Calu3 (cell line): ENCODE results near the gene GABRD. TPM values are rescaled to one million over a fixed set of nuclear protein-coding genes. Genes with fewer than 3 reads are reported as not detected.

ENCODE experiments used
- BruUV-seq: library from RNA; stranded (reverse); fragments of 400-500 nt; replicated peaks from 2 replicates; lab custom pipeline; 2021; lab: Mats Ljungman, UMichigan
- CTCF ChIA-PET: fragments of 300-600 bp; sonication (Branson Sonifier 250); formaldehyde crosslinking; loops from one replicate; lab custom pipeline; 2022; ENCODE audit warnings: antibody characterized with exemption; lab: Charles Lee
- DNase-seq: peaks from one replicate; pipeline ENCODE4 v3.0.0; 2022
- H3K27ac Mint-ChIP-seq: one replicate; pipeline ENCODE4 v1.8.0; 2022; ENCODE audit warnings: mixed read lengths; ENCODE audit not compliant: unreplicated experiment
- H3K27me3 Mint-ChIP-seq: one replicate; pipeline ENCODE4 v1.8.0; 2022; ENCODE audit warnings: mixed read lengths; ENCODE audit not compliant: unreplicated experiment
- H3K36me3 Mint-ChIP-seq: one replicate; pipeline ENCODE4 v1.8.0; 2022; ENCODE audit warnings: mild to moderate bottlenecking, moderate library complexity, mixed read lengths; ENCODE audit not compliant: insufficient read depth, unreplicated experiment
- H3K4me1 Mint-ChIP-seq: one replicate; pipeline ENCODE4 v1.8.0; 2022; ENCODE audit warnings: mild to moderate bottlenecking, low read depth, mixed read lengths; ENCODE audit not compliant: unreplicated experiment
- H3K4me3 Mint-ChIP-seq: one replicate; pipeline ENCODE4 v1.8.0; 2022; ENCODE audit warnings: mild to moderate bottlenecking, low read depth, moderate library complexity, mixed read lengths; ENCODE audit not compliant: unreplicated experiment
- H3K9me3 Mint-ChIP-seq: one replicate; pipeline ENCODE4 v1.8.0; 2022; ENCODE audit warnings: low read depth, mixed read lengths; ENCODE audit not compliant: unreplicated experiment
- intact Hi-C: fragments of 100-400 bp; cut with micrococcal nuclease; formaldehyde crosslinking; loops from one replicate; pipeline ENCODE4 v1.10.0; 2022; ENCODE audit not compliant: unreplicated experiment
- total RNA-seq: library from RNA; stranded (reverse); gene quantifications from 2 replicates; pipeline ENCODE4 v1.2.3, GENCODE V29; 2022
- TF ChIP-seq, protein P1 (sequence below): fragments of 200-600 bp; IDR thresholded peaks from one replicate; pipeline ENCODE4 v1.8.0; 2022; ENCODE audit warnings: antibody characterized with exemption; ENCODE audit not compliant: unreplicated experiment

GABRD gene
- total RNA-seq, 1 experiment from 2014 or later: not detected

DNA sequence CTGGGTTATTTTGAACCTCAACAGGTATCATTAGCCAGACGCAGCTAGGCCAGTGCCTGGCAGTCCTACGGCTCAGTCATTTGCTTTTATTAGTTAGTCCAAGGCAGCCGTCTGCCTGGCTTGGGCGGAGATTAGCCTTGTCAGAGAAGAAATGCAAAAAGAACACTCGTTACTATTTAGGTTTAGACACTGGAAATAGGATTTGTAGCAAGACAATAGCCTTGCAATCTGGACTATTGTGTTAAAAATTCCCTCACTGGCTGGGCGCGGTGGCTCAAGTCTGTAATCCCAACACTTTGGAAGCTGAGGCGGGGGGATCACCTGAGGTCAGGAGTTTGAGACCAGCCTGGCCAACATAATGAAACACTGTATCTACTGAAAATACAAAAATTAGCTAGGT lies 20.1 kb downstream of the GABRD start:
- TF ChIP-seq, protein P1, sequence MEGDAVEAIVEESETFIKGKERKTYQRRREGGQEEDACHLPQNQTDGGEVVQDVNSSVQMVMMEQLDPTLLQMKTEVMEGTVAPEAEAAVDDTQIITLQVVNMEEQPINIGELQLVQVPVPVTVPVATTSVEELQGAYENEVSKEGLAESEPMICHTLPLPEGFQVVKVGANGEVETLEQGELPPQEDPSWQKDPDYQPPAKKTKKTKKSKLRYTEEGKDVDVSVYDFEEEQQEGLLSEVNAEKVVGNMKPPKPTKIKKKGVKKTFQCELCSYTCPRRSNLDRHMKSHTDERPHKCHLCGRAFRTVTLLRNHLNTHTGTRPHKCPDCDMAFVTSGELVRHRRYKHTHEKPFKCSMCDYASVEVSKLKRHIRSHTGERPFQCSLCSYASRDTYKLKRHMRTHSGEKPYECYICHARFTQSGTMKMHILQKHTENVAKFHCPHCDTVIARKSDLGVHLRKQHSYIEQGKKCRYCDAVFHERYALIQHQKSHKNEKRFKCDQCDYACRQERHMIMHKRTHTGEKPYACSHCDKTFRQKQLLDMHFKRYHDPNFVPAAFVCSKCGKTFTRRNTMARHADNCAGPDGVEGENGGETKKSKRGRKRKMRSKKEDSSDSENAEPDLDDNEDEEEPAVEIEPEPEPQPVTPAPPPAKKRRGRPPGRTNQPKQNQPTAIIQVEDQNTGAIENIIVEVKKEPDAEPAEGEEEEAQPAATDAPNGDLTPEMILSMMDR: no peak
- no peak overlapping the region for H3K27ac Mint-ChIP-seq
- BruUV-seq: no TSS peak
- no peaks in the 10 kb centered on the region for H3K9me3 Mint-ChIP-seq
- no peak overlapping the region for H3K4me3 Mint-ChIP-seq
- no peaks in the 10 kb centered on the region for H3K4me1 Mint-ChIP-seq
- intact Hi-C loops: no loop called here
- no peak for DNase-seq
- peaks cover 48% of the 10 kb centered on the region for H3K27me3 Mint-ChIP-seq
- no peaks in the 10 kb centered on the region for H3K36me3 Mint-ChIP-seq
- CTCF ChIA-PET: interaction anchor here (1.5 kb wide), 1 partner anchor 78 kb away, joined by 3 read pairs; no protein-coding TSS in a partner anchor

DNA sequence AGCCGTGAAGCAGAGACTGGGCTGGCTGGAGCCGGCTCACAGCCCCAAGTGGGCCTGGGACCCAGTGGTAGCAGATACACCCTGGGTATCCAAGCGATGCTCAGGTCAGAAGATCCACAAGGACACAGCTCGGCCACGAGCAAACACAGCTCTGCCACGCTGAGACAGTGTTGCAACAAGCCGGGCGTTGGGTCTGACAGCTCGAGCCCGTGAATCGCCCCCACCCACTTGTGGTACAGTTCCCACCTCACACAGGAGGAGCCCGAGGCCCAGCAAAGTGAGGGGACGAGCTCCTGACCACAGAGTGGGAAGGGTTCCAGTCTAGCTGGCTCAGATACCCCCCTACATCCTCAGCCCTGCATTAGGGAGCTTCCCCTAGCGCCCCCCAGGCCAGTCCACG lies 22.2 kb downstream of the GABRD start:
- Mint-ChIP-seq H3K27me3 (peaks cover 60% of the 10 kb centered on the region), H3K9me3 (no peaks in the 10 kb centered on the region), H3K4me1 (no peaks in the 10 kb centered on the region), H3K4me3 (no peak overlapping the region), H3K27ac (no peak overlapping the region), H3K36me3 (no peaks in the 10 kb centered on the region)
- intact Hi-C loops: no loop called here
- TF ChIP-seq, protein P1: no peak
- no peak for DNase-seq
- no TSS peak for BruUV-seq
- CTCF ChIA-PET: no interaction called here

DNA sequence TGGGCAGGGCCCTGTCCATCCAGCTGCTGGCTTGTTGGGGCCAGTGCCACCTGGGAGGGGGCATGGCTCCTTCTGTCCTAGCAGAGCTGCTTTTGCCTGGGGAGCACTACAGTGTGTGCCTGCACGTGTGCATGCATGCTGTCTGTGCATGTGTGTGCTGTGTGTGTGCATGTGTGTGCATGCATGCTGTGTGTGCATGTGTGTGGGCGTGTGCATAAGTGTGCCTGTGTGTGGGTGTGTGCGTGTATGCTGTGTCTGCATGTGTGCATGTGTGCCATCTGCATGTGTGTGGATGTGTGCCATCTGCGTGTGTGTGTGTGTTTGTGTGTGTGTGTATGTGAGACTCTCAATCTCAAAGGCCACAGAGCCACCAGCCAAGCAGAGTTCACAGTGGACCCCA lies 22.7 kb downstream of the GABRD start:
- CTCF ChIA-PET: no interaction called here
- DNase-seq: no peak
- Mint-ChIP-seq H3K4me1 (no peaks in the 10 kb centered on the region), H3K27me3 (peaks cover 60% of the 10 kb centered on the region), H3K36me3 (no peaks in the 10 kb centered on the region), H3K4me3 (no peak overlapping the region), H3K9me3 (no peaks in the 10 kb centered on the region), H3K27ac (no peak overlapping the region)
- TF ChIP-seq, protein P1: no peak
- no TSS peak for BruUV-seq
- intact Hi-C loops: no loop called here

DNA sequence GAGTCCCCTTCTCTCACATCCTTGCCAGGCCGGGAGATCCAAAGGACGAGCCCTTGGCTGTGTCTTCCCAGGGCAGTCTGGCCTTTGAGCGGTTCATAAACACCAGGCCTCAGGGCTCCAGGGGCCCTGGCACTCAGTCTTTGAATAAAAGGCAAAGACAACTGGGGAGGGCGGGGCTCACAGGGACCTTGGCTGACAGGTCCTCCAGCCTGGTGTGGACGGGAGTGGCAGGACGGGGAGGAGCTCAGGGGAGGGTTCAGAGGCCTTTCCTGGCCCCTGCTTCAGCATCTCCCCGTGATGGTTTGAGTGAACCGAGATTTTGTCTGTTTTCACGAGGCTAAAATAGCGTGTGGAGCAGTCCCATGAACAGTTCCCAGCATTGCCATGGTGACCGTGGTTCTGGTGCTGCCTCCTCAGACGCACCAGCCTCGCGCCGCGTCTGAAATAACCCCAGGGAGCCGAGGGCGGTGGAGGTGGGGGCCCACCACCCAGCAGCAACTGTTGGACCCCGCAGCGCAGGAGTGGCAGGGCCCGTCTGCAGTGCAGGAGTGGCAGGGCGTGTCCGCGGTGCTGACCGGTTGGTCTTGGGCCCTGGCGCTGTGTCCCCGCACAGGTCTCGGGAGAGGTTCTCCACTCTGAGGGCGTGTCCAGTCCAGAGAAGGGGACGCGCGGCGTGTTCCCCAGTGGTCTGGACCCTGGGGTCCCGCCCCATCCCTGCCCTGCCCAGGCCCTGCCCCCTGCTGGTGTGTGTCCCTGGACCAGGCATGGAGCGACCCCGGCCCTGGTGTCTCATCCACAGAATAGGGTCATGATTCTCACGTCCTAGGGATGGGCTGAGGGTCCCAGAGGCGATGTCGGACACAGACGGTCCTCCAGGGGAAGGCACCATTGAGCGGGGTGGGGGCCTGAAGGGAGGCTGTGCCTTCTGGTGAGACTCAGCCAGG lies 24.0 kb downstream of the GABRD start:
- TF ChIP-seq, protein P1: peak; percentile 23
- H3K36me3 Mint-ChIP-seq: peaks cover under 1% of the 10 kb centered on the region
- H3K27ac Mint-ChIP-seq: no peak overlapping the region
- BruUV-seq: no TSS peak
- intact Hi-C loops: no loop called here
- H3K27me3 Mint-ChIP-seq: peaks cover 56% of the 10 kb centered on the region
- H3K4me3 Mint-ChIP-seq: no peak overlapping the region
- H3K4me1 Mint-ChIP-seq: peaks cover 2% of the 10 kb centered on the region
- DNase-seq: no peak
- CTCF ChIA-PET: interaction anchor here (0.8 to 2.9 kb wide), 2 partner anchors 84 to 133 kb away, joined by 5 to 22 read pairs; no protein-coding TSS in a partner anchor
- H3K9me3 Mint-ChIP-seq: no peaks in the 10 kb centered on the region
